CD4-positive, alpha-beta T cell treated with Interleukin-21 for 1 hour (primary cell): ENCODE measurements around the gene TGFBR2.

Source experiments
- DNase-seq: peaks from one replicate; pipeline ENCODE4 v3.0.0-alpha.2; 2020

The TGFBR2 gene

GRCh38 chr3:30694668-30695067, 88.3 kb downstream of the TGFBR2 start:
- DNase-seq = no peak

- DNase-seq = no peak
These were observed 89.1 kb downstream of the TGFBR2 start for GRCh38 chr3:30695302-30696061.

GRCh38 chr3:30696403-30696819, 90.0 kb downstream of the TGFBR2 start:
- no peak for DNase-seq

GRCh38 chr3:30696896-30697295, 90.5 kb downstream of the TGFBR2 start:
- no peak for DNase-seq

GRCh38 chr3:30698549-30698948, 92.1 kb downstream of the TGFBR2 start:
- no peak for DNase-seq

- DNase-seq = no peak
These were observed 93.5 kb downstream of the TGFBR2 start for GRCh38 chr3:30699927-30700326.

GRCh38 chr3:30700702-30701321, 94.4 kb downstream of the TGFBR2 start:
- DNase-seq = no peak

GRCh38 chr3:30702038-30702827, 95.8 kb downstream of the TGFBR2 start:
- no peak for DNase-seq

GRCh38 chr3:30702828-30703397, 96.5 kb downstream of the TGFBR2 start:
- no peak for DNase-seq

GRCh38 chr3:30704931-30705890, 98.8 kb downstream of the TGFBR2 start:
- no peak for DNase-seq

- no peak for DNase-seq
These were observed 101.4 kb downstream of the TGFBR2 start for GRCh38 chr3:30707825-30708224.

GRCh38 chr3:30708472-30708871, 102.1 kb downstream of the TGFBR2 start:
- no peak for DNase-seq

GRCh38 chr3:30710017-30710416, 103.6 kb downstream of the TGFBR2 start:
- DNase-seq = no peak

GRCh38 chr3:30711151-30711550, 104.8 kb downstream of the TGFBR2 start:
- DNase-seq = no peak

- DNase-seq = no peak
These were observed 105.5 kb downstream of the TGFBR2 start for GRCh38 chr3:30711867-30712266.

GRCh38 chr3:30712991-30713390, 106.6 kb downstream of the TGFBR2 start:
- no peak for DNase-seq

GRCh38 chr3:30713885-30714503, 107.6 kb downstream of the TGFBR2 start:
- no peak for DNase-seq

GRCh38 chr3:30719536-30719935, 113.1 kb downstream of the TGFBR2 start:
- no peak for DNase-seq

- DNase-seq = no peak
These were observed 114.3 kb downstream of the TGFBR2 start for GRCh38 chr3:30720586-30721313.

- no peak for DNase-seq
These were observed 114.9 kb downstream of the TGFBR2 start for GRCh38 chr3:30721314-30721634.

GRCh38 chr3:30723211-30723610, 116.8 kb downstream of the TGFBR2 start:
- no peak for DNase-seq
